GM12892 (cell line): ENCODE data around the gene MYL12A.

Experiments
- POLR2A ChIP-seq: IDR thresholded peaks from 2 replicates; pipeline ENCODE4 v1.6.1; 2011; ENCODE audit warnings: low read depth, low read length, control low read depth
- POLR2AphosphoS5 ChIP-seq: IDR thresholded peaks from 2 replicates; pipeline ENCODE4 v1.6.1; 2011; ENCODE audit warnings: low read depth, low read length, control low read depth

DNA sequence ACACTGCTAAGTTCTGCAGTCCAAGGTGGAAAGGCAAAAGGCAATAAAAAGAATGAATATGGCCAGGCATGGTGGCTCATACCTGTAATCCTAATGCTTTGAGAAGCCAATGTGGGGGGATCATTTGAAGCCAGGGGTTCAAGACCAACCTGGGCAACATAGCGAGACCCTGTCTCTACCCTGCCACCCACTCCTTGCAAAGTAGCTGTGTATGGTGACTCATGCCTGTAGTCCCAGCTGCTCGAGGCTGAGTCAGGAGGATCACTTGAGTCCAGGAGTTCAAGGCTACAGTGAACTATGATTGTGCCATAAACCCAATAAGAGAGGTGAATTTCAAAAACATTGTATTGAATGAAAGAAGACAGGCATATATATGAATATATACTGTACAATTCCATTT lies 16.8 kb downstream of the MYL12A start:
- TF ChIP-seq POLR2A (no peak), POLR2AphosphoS5 (no peak)
